ENCODE data around the gene MBD3L4. TPM values are rescaled to one million over a fixed set of nuclear protein-coding genes. Genes with fewer than 3 reads are reported as not detected.
"Not testable (repeated sequence)": the region's sequence is repeated elsewhere in the genome, so short reads cannot be mapped to it uniquely, and the experiment has no call there.

Gene MBD3L4
- total and polyA plus RNA-seq, 10 of the 15 experiments (the other 5 are each of a cell fraction or from before 2014, with no cell fraction given) = not detected

DNA sequence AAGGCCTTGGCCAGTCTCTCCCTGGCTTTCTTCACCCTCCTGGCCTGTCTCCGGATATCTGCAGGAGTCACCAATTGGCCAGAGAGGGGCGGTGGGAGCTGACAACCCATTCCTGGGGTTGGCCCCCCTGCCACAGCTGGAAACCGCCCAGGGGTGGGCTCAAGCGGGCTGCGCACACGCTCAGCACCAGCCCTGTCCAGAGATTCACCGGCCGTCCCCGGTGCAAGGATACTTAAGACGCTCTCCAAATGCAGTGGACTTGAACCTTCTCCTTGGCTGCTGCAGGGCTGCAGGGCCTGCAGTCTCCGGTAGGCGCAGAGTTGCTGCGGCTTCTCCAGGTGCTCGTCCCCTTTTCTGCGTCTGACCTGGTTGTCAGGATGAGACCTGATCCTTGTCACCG is 16.4 kb upstream of the MBD3L4 start:
- H3K9ac ChIP-seq (ENCODE audit: control insufficient read depth, insufficient read depth, low read length); RAD21 ChIA-PET (ENCODE audit: unreplicated experiment); DNase-seq (ENCODE audit: low read depth, low spot score); ATAC-seq; FAIRE-seq; H3K27ac ChIP-seq (ENCODE audit: control insufficient read depth, insufficient read depth); POLR2A ChIA-PET; intact Hi-C loops (cut with micrococcal nuclease; ENCODE audit: unreplicated experiment); H3K27me3 ChIP-seq (replicated peaks in 1 of 2; ENCODE audit: control insufficient read depth in 2 of 2, insufficient read depth in 2 of 2, low read length in 1 of 2); H3K4me2 ChIP-seq (ENCODE audit: control insufficient read depth, insufficient read depth); H3K79me2 ChIP-seq (ENCODE audit: control insufficient read depth, insufficient read depth, low read length); in situ Hi-C loops (cut with MboI); SMC1A ChIA-PET (ENCODE audit: uncharacterized antibody, unreplicated experiment); BruUV-seq (replicated peaks); H3K9me3 ChIP-seq (replicated peaks; ENCODE audit: control insufficient read depth, insufficient read depth, low read length); CTCF ChIA-PET; H4K20me1 ChIP-seq (ENCODE audit: control insufficient read depth, insufficient read depth); H3K36me3 ChIP-seq (ENCODE audit: control insufficient read depth in 2 of 2, insufficient read depth in 2 of 2, low read length in 1 of 2); H3K4me1 ChIP-seq (ENCODE audit: control insufficient read depth, insufficient read depth, low read length); H2AFZ ChIP-seq (ENCODE audit: control insufficient read depth, low read depth, low read length); H3K4me3 ChIP-seq: not testable (repeated sequence)
- 81% methylated on average over 8 of the region's 16 CpGs for WGBS (ENCODE audit: insufficient coverage, insufficient replicate concordance, low lambda C conversion rate, missing lambda C conversion rate)

DNA sequence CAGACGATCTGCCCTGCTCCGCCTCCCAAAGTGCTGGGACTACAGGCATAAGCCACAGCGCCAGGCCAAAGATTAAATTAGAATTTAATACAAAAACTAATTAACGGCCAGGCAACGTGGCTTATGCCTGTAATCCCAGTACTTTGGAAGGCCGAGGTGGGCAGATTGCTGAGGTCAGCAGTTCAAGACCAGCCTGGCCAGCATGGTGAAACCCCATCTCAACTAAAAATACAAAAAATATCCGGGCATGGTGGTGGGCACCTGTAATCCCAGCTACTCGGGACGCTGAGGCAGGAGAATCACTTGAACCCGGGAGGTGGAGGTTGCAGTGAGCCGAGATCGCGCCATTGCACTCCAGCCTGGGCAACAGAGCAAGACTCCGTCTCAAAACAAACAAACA is 15.7 kb upstream of the MBD3L4 start:
- ATAC-seq; intact Hi-C loops (cut with micrococcal nuclease; ENCODE audit: unreplicated experiment); FAIRE-seq: not testable (repeated sequence)

GRCh38 chr19:7054635-7055368 is 14.8 kb upstream of the MBD3L4 start:
- RAD21 ChIA-PET (ENCODE audit: unreplicated experiment) = not testable (repeated sequence)
- WGBS (ENCODE audit: insufficient coverage, insufficient replicate concordance, low lambda C conversion rate, missing lambda C conversion rate) = 82% methylated on average over 12 of the region's 14 CpGs

More for the DNA sequence above, 15.7 kb upstream of the MBD3L4 start:
- SMC1A ChIA-PET (ENCODE audit: uncharacterized antibody, unreplicated experiment); H3K4me2 ChIP-seq (ENCODE audit: control insufficient read depth, insufficient read depth); H3K27ac ChIP-seq (ENCODE audit: control insufficient read depth, insufficient read depth); POLR2A ChIA-PET; H3K9ac ChIP-seq (ENCODE audit: control insufficient read depth, insufficient read depth, low read length); H4K20me1 ChIP-seq (ENCODE audit: control insufficient read depth, insufficient read depth); H2AFZ ChIP-seq (ENCODE audit: control insufficient read depth, low read depth, low read length); H3K4me3 ChIP-seq; H3K9me3 ChIP-seq (replicated peaks; ENCODE audit: control insufficient read depth, insufficient read depth, low read length); in situ Hi-C loops (cut with MboI); H3K4me1 ChIP-seq (ENCODE audit: control insufficient read depth, insufficient read depth, low read length); RAD21 ChIA-PET (ENCODE audit: unreplicated experiment); BruUV-seq (replicated peaks); H3K27me3 ChIP-seq (replicated peaks in 1 of 2; ENCODE audit: control insufficient read depth in 2 of 2, insufficient read depth in 2 of 2, low read length in 1 of 2); DNase-seq (ENCODE audit: low read depth, low spot score); H3K79me2 ChIP-seq (ENCODE audit: control insufficient read depth, insufficient read depth, low read length); H3K36me3 ChIP-seq (ENCODE audit: control insufficient read depth in 2 of 2, insufficient read depth in 2 of 2, low read length in 1 of 2); CTCF ChIA-PET: not testable (repeated sequence)
- 60% methylated on average over 12 of the region's 14 CpGs for WGBS (ENCODE audit: insufficient coverage, insufficient replicate concordance, low lambda C conversion rate, missing lambda C conversion rate)

DNA sequence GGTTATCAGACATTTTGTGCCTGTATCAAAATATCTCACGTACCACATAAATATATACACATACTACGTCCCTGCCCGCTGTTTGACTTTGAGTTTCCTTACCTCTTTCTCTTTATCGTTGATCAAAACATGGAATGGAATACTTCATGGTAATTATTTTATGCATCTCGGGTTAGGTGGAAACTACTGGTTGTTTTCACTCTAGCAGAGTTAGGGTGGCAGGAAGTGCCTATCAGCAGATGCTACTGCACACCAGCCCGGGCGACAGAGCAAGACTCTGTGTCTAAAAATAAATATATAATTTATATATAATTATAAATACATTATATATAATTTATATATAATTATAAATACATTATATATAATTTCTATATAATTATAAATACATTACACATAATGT is 12.9 kb upstream of the MBD3L4 start:
- H3K36me3 ChIP-seq (ENCODE audit: control insufficient read depth in 2 of 2, insufficient read depth in 2 of 2, low read length in 1 of 2); intact Hi-C loops (cut with micrococcal nuclease; ENCODE audit: unreplicated experiment); H3K9me3 ChIP-seq (replicated peaks; ENCODE audit: control insufficient read depth, insufficient read depth, low read length); DNase-seq (ENCODE audit: low read depth, low spot score); in situ Hi-C loops (cut with MboI); H3K27me3 ChIP-seq (replicated peaks in 1 of 2; ENCODE audit: control insufficient read depth in 2 of 2, insufficient read depth in 2 of 2, low read length in 1 of 2); POLR2A ChIA-PET; H2AFZ ChIP-seq (ENCODE audit: control insufficient read depth, low read depth, low read length); BruUV-seq (replicated peaks); H3K9ac ChIP-seq (ENCODE audit: control insufficient read depth, insufficient read depth, low read length); H3K4me3 ChIP-seq; RAD21 ChIA-PET (ENCODE audit: unreplicated experiment); H3K27ac ChIP-seq (ENCODE audit: control insufficient read depth, insufficient read depth); H3K4me2 ChIP-seq (ENCODE audit: control insufficient read depth, insufficient read depth); SMC1A ChIA-PET (ENCODE audit: uncharacterized antibody, unreplicated experiment); FAIRE-seq; ATAC-seq; H4K20me1 ChIP-seq (ENCODE audit: control insufficient read depth, insufficient read depth); H3K4me1 ChIP-seq (ENCODE audit: control insufficient read depth, insufficient read depth, low read length); CTCF ChIA-PET; H3K79me2 ChIP-seq (ENCODE audit: control insufficient read depth, insufficient read depth, low read length): not testable (repeated sequence)
- 61% methylated on average over 7 of the region's 7 CpGs for WGBS (ENCODE audit: insufficient coverage, insufficient replicate concordance, low lambda C conversion rate, missing lambda C conversion rate)

More at GRCh38 chr19:7054635-7055368, 14.8 kb upstream of the MBD3L4 start:
- BruUV-seq (replicated peaks); ATAC-seq; H3K27ac ChIP-seq (ENCODE audit: control insufficient read depth, insufficient read depth); H3K79me2 ChIP-seq (ENCODE audit: control insufficient read depth, insufficient read depth, low read length); H4K20me1 ChIP-seq (ENCODE audit: control insufficient read depth, insufficient read depth); in situ Hi-C loops (cut with MboI); H3K4me1 ChIP-seq (ENCODE audit: control insufficient read depth, insufficient read depth, low read length); intact Hi-C loops (cut with micrococcal nuclease; ENCODE audit: unreplicated experiment); H3K9me3 ChIP-seq (replicated peaks; ENCODE audit: control insufficient read depth, insufficient read depth, low read length); H3K36me3 ChIP-seq (ENCODE audit: control insufficient read depth in 2 of 2, insufficient read depth in 2 of 2, low read length in 1 of 2); H3K4me3 ChIP-seq; DNase-seq (ENCODE audit: low read depth, low spot score); POLR2A ChIA-PET; H3K9ac ChIP-seq (ENCODE audit: control insufficient read depth, insufficient read depth, low read length); SMC1A ChIA-PET (ENCODE audit: uncharacterized antibody, unreplicated experiment); H3K27me3 ChIP-seq (replicated peaks in 1 of 2; ENCODE audit: control insufficient read depth in 2 of 2, insufficient read depth in 2 of 2, low read length in 1 of 2); H3K4me2 ChIP-seq (ENCODE audit: control insufficient read depth, insufficient read depth); CTCF ChIA-PET; H2AFZ ChIP-seq (ENCODE audit: control insufficient read depth, low read depth, low read length); FAIRE-seq: not testable (repeated sequence)

Data from GM12878 (cell line).